Transverse colon (tissue), 4 donors: ENCODE data around the gene MCFD2. TPM values are rescaled to one million over a fixed set of nuclear protein-coding genes. Genes with fewer than 3 reads are reported as not detected.

ENCODE experiments used
- DNase-seq: peaks from one replicate; pipeline ENCODE4 v3.0.0-alpha.2; 2019
- H3K27ac ChIP-seq, 4 donors: fragments of 200-600 bp; sonication (generic); 2 replicates each; pipeline ENCODE4 v1.5.1; 2016 to 2018; ENCODE audit warnings: inconsistent platforms in 4 of 4
- H3K27me3 ChIP-seq: fragments of 200-600 bp; sonication (generic); 2 replicates; pipeline ENCODE4 v1.5.1; 2017; ENCODE audit warnings: inconsistent platforms
- H3K36me3 ChIP-seq, 4 donors: fragments of 200-600 bp; sonication (generic); 2 replicates each; pipeline ENCODE4 v1.5.1; 2017 to 2019; ENCODE audit warnings: inconsistent platforms in 4 of 4
- H3K4me1 ChIP-seq, 4 donors: fragments of 200-600 bp; sonication (generic); 2 replicates each; pipeline ENCODE4 v1.5.1; 2017 to 2020; ENCODE audit warnings: inconsistent platforms in 4 of 4
- H3K4me3 ChIP-seq, 4 donors: fragments of 200-600 bp; sonication (generic); 1 replicate in 1 of 4; 2 replicates in 3 of 4; pipeline versions ENCODE4 v1.5.1 to v1.6.1; 2017 to 2019; ENCODE audit warnings: inconsistent platforms in 4 of 4
- H3K9me3 ChIP-seq, 2 donors: fragments of 200-600 bp; sonication (generic); 2 replicates each; pipeline ENCODE4 v1.5.1; 2017 to 2019; ENCODE audit warnings: inconsistent platforms in 2 of 2
- CTCF ChIP-seq, 5 experiments: fragments of 200-600 bp in 3 of 5; fragments of 450-650 bp in 2 of 5; sonication (generic) in 3 of 5; IDR thresholded peaks; 1 replicate in 2 of 5; 2 replicates in 3 of 5; pipeline ENCODE4 v1.5.1; 2016 to 2017; ENCODE audit warnings: antibody characterized with exemption in 5 of 5, inconsistent platforms in 3 of 5, mild to moderate bottlenecking in 2 of 5, moderate library complexity in 1 of 5
- EP300 ChIP-seq: sonication (generic); formaldehyde crosslinking; IDR thresholded peaks from one replicate; pipeline ENCODE4 v1.6.1; 2017; ENCODE audit warnings: antibody characterized with exemption, low read depth
- POLR2A ChIP-seq: fragments of 450-650 bp; IDR thresholded peaks from one replicate; pipeline ENCODE4 v1.6.1; 2016; ENCODE audit warnings: antibody characterized with exemption, mild to moderate bottlenecking, moderate library complexity
- POLR2AphosphoS5 ChIP-seq, 3 donors: sonication (generic); formaldehyde crosslinking; IDR thresholded peaks; one replicate each; pipeline ENCODE4 v1.6.1; 2016; ENCODE audit warnings: antibody characterized with exemption in 3 of 3
- WGBS, 2 donors: methylation state at CpG; one replicate each; pipeline ENCODE4 v1.1.5; 2018; ENCODE audit warnings: low coverage in 1 of 2; 5-methylcytosine and 5-hydroxymethylcytosine counted together
- in situ Hi-C, 4 donors: fragments of 200-750 bp; cut with MboI; loops; one replicate each; pipeline versions ENCODE4 v1.15.0 to v1.15.1; 2017; ENCODE audit warnings: low sequenced_read_pairs in 3 of 4, low pct_ligation_motif_present in 1 of 4, low pct_unique_long_range_greater_than_20kb in 1 of 4
- intact Hi-C: fragments of 100-400 bp; cut with DNase I; formaldehyde crosslinking; loops from one replicate; pipeline ENCODE4 v1.15.1; 2023; ENCODE audit warnings: low total_unique reads
- total RNA-seq, 4 donors: library from RNA; depleted of rRNA; stranded (reverse); fragments of >200 nt; gene quantifications; one replicate each; pipeline ENCODE4 v1.1.0, GENCODE V29; 2016

MCFD2 gene
- total RNA-seq, 4 donors from 2014 or later, result 14.5 to 40.1 (median 26.8) TPM

DNA sequence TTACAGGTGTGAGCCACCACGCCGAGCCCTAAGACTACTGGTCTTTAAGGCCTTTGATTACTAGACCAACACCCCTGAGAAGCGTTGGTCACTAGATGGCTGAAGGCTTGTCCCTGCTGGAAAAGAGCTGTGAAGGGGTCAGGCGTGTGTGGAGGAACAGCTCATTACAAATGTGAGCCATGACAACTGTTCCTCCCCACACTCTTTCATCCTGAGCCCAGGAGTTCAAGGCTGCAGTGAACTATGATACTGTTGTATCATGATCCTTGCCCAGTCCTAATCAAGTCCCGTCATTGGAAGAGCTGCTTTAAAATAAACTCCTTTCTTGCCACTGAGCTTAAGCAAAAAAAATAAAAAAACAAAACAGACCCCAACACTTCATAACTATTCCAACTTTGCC, 19.5 kb upstream of the MCFD2 start:
- intact Hi-C loops, result no loop called here
- TF ChIP-seq POLR2AphosphoS5 (IDR thresholded peaks at IDR 0.05), result no peak
- no peak for TF ChIP-seq CTCF (IDR thresholded peaks at IDR 0.05)
- no peak for TF ChIP-seq POLR2A
- no peak for TF ChIP-seq EP300
- DNase-seq, result no peak
- H3K27ac ChIP-seq, result no peak overlapping the region
- peaks cover under 1 to 4% (median 3%) of the 10 kb centered on the region in 4 donors for H3K4me1 ChIP-seq
- in situ Hi-C loops, result no loop called here
- no peaks in the 10 kb centered on the region for H3K27me3 ChIP-seq
- WGBS, 2 donors, result 96 to 100% methylated on average over 1 to 5 of the region's 5 CpGs
- H3K4me3 ChIP-seq, result no peak overlapping the region
- no peaks in the 10 kb centered on the region for H3K9me3 ChIP-seq
- no peaks in the 10 kb centered on the region for H3K36me3 ChIP-seq

GRCh38 chr2:46929612-46930011, 14.0 kb upstream of the MCFD2 start:
- DNase-seq, result no peak
- Histone ChIP-seq H3K4me3 (no peak overlapping the region), H3K36me3 (no peaks in the 10 kb centered on the region), H3K27ac (no peak overlapping the region), H3K27me3 (no peaks in the 10 kb centered on the region), H3K9me3 (peaks cover 5 to 6% of the 10 kb centered on the region in 2 donors), H3K4me1 (no peaks in the 10 kb centered on the region)
- 83 to 100% methylated on average over 1 of the region's 1 CpG for WGBS, 2 donors
- TF ChIP-seq POLR2AphosphoS5 (IDR thresholded peaks at IDR 0.05), result no peak
- TF ChIP-seq EP300, result no peak
- TF ChIP-seq POLR2A, result no peak
- no peak for TF ChIP-seq CTCF (IDR thresholded peaks at IDR 0.05)
- intact Hi-C loops (no loop called here), in situ Hi-C loops (no loop called here)

GRCh38 chr2:46926863-46927262, 11.3 kb upstream of the MCFD2 start:
- Histone ChIP-seq H3K27me3 (no peaks in the 10 kb centered on the region), H3K4me1 (peaks cover 0 to 9% (median 1%) of the 10 kb centered on the region in 4 donors), H3K27ac (no peak overlapping the region), H3K36me3 (no peaks in the 10 kb centered on the region), H3K9me3 (peaks cover 5 to 6% of the 10 kb centered on the region in 2 donors), H3K4me3 (no peak overlapping the region)
- no peak for DNase-seq
- 79 to 99% methylated on average over 2 of the region's 2 CpGs for WGBS, 2 donors
- no peak for TF ChIP-seq POLR2AphosphoS5 (IDR thresholded peaks at IDR 0.05)
- TF ChIP-seq POLR2A, result no peak
- TF ChIP-seq EP300, result no peak
- no peak for TF ChIP-seq CTCF (IDR thresholded peaks at IDR 0.05)
- intact Hi-C loops (no loop called here), in situ Hi-C loops (no loop called here)

DNA sequence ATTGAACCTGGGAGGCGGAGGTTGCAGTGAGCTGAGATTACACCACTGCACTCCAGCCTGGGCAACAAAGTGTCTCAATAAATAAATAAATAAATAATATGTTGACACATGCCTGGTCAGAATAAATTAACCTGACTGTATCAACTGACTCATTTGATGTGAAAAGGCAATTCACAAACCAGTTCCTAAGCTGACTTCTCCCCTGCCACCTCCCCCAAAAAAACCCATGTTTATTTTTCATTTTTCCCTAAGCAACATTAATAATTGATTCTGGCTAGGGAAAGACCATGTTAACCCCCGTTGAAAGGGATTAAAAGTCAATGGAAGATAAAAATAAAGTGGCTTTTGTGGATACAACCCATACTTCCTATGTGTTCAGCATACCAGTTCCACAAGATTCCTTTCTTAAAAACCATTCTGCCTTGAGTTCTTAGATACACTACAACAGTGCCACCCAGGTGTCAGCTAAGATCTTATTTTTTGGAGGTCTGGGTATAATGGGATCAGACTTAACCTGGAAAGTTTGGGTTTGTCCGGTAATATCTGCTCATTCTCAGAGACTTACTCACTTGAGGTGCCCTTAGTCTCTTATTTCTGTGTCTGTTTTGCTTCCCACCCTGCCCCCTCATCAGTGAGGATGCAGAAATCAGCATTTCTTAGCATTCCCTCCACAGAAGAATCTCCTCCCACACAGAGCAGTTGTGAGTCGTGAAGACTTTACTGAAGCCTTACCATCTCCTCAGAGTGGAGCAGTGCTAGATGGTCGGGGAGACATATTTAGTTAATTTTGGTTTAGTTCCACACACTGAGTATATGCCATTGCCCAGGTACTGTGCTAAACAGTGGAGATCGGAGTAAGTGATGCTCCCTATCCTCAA, 10.1 kb upstream of the MCFD2 start:
- peaks cover 0 to 9% (median 1%) of the 10 kb centered on the region in 4 donors for H3K4me1 ChIP-seq
- in situ Hi-C loops, result no loop called here

More for the DNA sequence above, 10.1 kb upstream of the MCFD2 start:
- intact Hi-C loops, result no loop called here
- Histone ChIP-seq H3K27ac (no peak overlapping the region), H3K9me3 (peaks cover 5 to 6% of the 10 kb centered on the region in 2 donors), H3K27me3 (no peaks in the 10 kb centered on the region), H3K36me3 (no peaks in the 10 kb centered on the region), H3K4me3 (no peak overlapping the region)
- no peak for DNase-seq
- TF ChIP-seq POLR2AphosphoS5 (IDR thresholded peaks at IDR 0.05) (no peak), POLR2A (no peak), CTCF (IDR thresholded peaks at IDR 0.05) (no peak), EP300 (no peak)
- WGBS, 2 donors, result 87 to 91% methylated on average over 3 to 6 of the region's 6 CpGs
